ENCODE results near the gene MSRB2.

- TF ChIP-seq CTCF (IDR thresholded peaks at IDR 0.05; ENCODE audit: low read depth, low read length, poor library complexity, severe bottlenecking) (no peak), EZH2phosphoT487 (IDR thresholded peaks at IDR 0.05; ENCODE audit: borderline replicate concordance, low read length) (no peak)
Observed at GRCh38 chr10:23094786-23095403, 484 bp upstream of the MSRB2 start.
